LHCN-M2 (cell line): ENCODE data around the gene C1QL2. TPM values are rescaled to one million over a fixed set of nuclear protein-coding genes. Genes with fewer than 3 reads are reported as not detected.

ENCODE experiments used
- DNase-seq: peaks from one replicate; pipeline ENCODE4 v3.0.0-alpha.2; 2012; ENCODE audit warnings: low read depth
- total RNA-seq: library from RNA; depleted of rRNA; stranded (reverse); fragments of >200 nt; gene quantifications from 2 replicates; pipeline ENCODE4 v1.2.3, GENCODE V29; 2014

The C1QL2 gene
- total RNA-seq, 1 experiment from 2014 or later = not detected

- DNase-seq = no peak
These were observed 13.7 kb downstream of the C1QL2 start for GRCh38 chr2:119144806-119145205.

- no peak for DNase-seq
These were observed 15.7 kb downstream of the C1QL2 start for GRCh38 chr2:119142824-119143223.

GRCh38 chr2:119137502-119137901 lies 21.0 kb downstream of the C1QL2 start:
- no peak for DNase-seq

- DNase-seq = no peak
These were observed 21.7 kb downstream of the C1QL2 start for GRCh38 chr2:119136872-119137271.

- no peak for DNase-seq
These were observed 22.5 kb downstream of the C1QL2 start for GRCh38 chr2:119136093-119136492.

GRCh38 chr2:119134775-119135174 lies 23.8 kb downstream of the C1QL2 start:
- no peak for DNase-seq

- DNase-seq = peak; percentile 8
These were observed 31.9 kb downstream of the C1QL2 start for GRCh38 chr2:119126650-119127049.

- no peak for DNase-seq
These were observed 35.2 kb downstream of the C1QL2 start for GRCh38 chr2:119123389-119123788.

GRCh38 chr2:119122663-119123062 lies 35.9 kb downstream of the C1QL2 start:
- DNase-seq = no peak

GRCh38 chr2:119119999-119120756 lies 38.4 kb downstream of the C1QL2 start:
- peak; percentile 9 for DNase-seq

- no peak for DNase-seq
These were observed 39.3 kb downstream of the C1QL2 start for GRCh38 chr2:119119076-119119785.

- no peak for DNase-seq
These were observed 40.4 kb downstream of the C1QL2 start for GRCh38 chr2:119117891-119118882.

- no peak for DNase-seq
These were observed 41.1 kb downstream of the C1QL2 start for GRCh38 chr2:119117408-119117807.

- DNase-seq = no peak
These were observed 41.9 kb downstream of the C1QL2 start for GRCh38 chr2:119116411-119117295.

GRCh38 chr2:119114266-119114665 lies 44.3 kb downstream of the C1QL2 start:
- no peak for DNase-seq

GRCh38 chr2:119113489-119113770 lies 45.1 kb downstream of the C1QL2 start:
- DNase-seq = no peak

- DNase-seq = no peak
These were observed 45.6 kb downstream of the C1QL2 start for GRCh38 chr2:119112770-119113488.

GRCh38 chr2:119112230-119112629 lies 46.3 kb downstream of the C1QL2 start:
- DNase-seq = no peak

- DNase-seq = peak; percentile 6
These were observed 47.2 kb downstream of the C1QL2 start for GRCh38 chr2:119111115-119111975.
